ENCODE results near the gene PPM1A. TPM values are rescaled to one million over a fixed set of nuclear protein-coding genes. Genes with fewer than 3 reads are reported as not detected.

The PPM1A gene
- total RNA-seq, 1 experiment from 2014 or later: 69.3 TPM

- intact Hi-C loops (cut with micrococcal nuclease): no loop called here
- no TSS peak for BruUV-seq (replicated peaks)
- H3K9me3 ChIP-seq (ENCODE audit: low read length): no peaks in the 10 kb centered on the region
- no peak overlapping the region for H2AFZ ChIP-seq (ENCODE audit: low read length)
- no peaks in the 10 kb centered on the region for H4K20me1 ChIP-seq (ENCODE audit: low read length)
- TF ChIP-seq CTCF (conservative IDR thresholded peaks at IDR 0.05; ENCODE audit: low read depth, low read length) (no peak), EZH2 (IDR thresholded peaks at IDR 0.05; ENCODE audit: low read length, unreplicated experiment) (no peak), EZH2phosphoT487 (IDR thresholded peaks at IDR 0.05; ENCODE audit: borderline replicate concordance, low read length) (no peak)
- no peaks in the 10 kb centered on the region for H3F3A ChIP-seq (ENCODE audit: low read length, unreplicated experiment)
- H3K4me3 ChIP-seq (ENCODE audit: low read length): no peak overlapping the region
- H3K27ac ChIP-seq (ENCODE audit: low read length): no peak overlapping the region
- ChIA-PET CTCF (no interaction called here), POLR2A (ENCODE audit: unreplicated experiment) (no interaction called here)
- no peak for ATAC-seq
- DNase-seq: no peak
- H3K9ac ChIP-seq (ENCODE audit: low read length): no peak overlapping the region
- H3K4me1 ChIP-seq (ENCODE audit: insufficient read depth, low read length): peaks cover 9% of the 10 kb centered on the region
- H3K79me2 ChIP-seq (ENCODE audit: low read length): no peaks in the 10 kb centered on the region
- 0 out of 2 replicates have a peak, but pooled peaks cover 3% of the 10 kb centered on the region for H3K9me2 ChIP-seq (replicated peaks; ENCODE audit: low read length)
- H3K36me3 ChIP-seq (ENCODE audit: low read depth, low read length): no peaks in the 10 kb centered on the region
- H3K4me2 ChIP-seq (ENCODE audit: low read length): no peak overlapping the region
- H3K27me3 ChIP-seq (ENCODE audit: low read length): no peaks in the 10 kb centered on the region
These were observed 22.7 kb upstream of the PPM1A start for GRCh38 chr14:60226298-60226697.

GRCh38 chr14:60227291-60227690, 21.7 kb upstream of the PPM1A start:
- BruUV-seq (replicated peaks): no TSS peak
- ATAC-seq (no peak), DNase-seq (no peak)
- peaks cover 9% of the 10 kb centered on the region for H3K4me1 ChIP-seq (ENCODE audit: insufficient read depth, low read length)
- H3K27ac ChIP-seq (ENCODE audit: low read length): no peak overlapping the region
- intact Hi-C loops (cut with micrococcal nuclease): no loop called here
- H3K9me2 ChIP-seq (replicated peaks; ENCODE audit: low read length): 0 out of 2 replicates have a peak, but pooled peaks cover 3% of the 10 kb centered on the region
- H2AFZ ChIP-seq (ENCODE audit: low read length): no peak overlapping the region
- no peak for TF ChIP-seq CTCF (conservative IDR thresholded peaks at IDR 0.05; ENCODE audit: low read depth, low read length)
- no peak for TF ChIP-seq EZH2phosphoT487 (IDR thresholded peaks at IDR 0.05; ENCODE audit: borderline replicate concordance, low read length)
- TF ChIP-seq EZH2 (IDR thresholded peaks at IDR 0.05; ENCODE audit: low read length, unreplicated experiment): no peak
- ChIA-PET POLR2A (ENCODE audit: unreplicated experiment) (no interaction called here), CTCF (no interaction called here)
- no peaks in the 10 kb centered on the region for H3F3A ChIP-seq (ENCODE audit: low read length, unreplicated experiment)
- H3K9me3 ChIP-seq (ENCODE audit: low read length): peaks cover 4% of the 10 kb centered on the region
- no peak overlapping the region for H3K4me2 ChIP-seq (ENCODE audit: low read length)
- H3K9ac ChIP-seq (ENCODE audit: low read length): no peak overlapping the region
- H3K27me3 ChIP-seq (ENCODE audit: low read length): 0 out of 2 replicates have a peak, but pooled peaks cover 4% of the 10 kb centered on the region
- no peaks in the 10 kb centered on the region for H4K20me1 ChIP-seq (ENCODE audit: low read length)
- H3K36me3 ChIP-seq (ENCODE audit: low read depth, low read length): no peaks in the 10 kb centered on the region
- H3K79me2 ChIP-seq (ENCODE audit: low read length): no peaks in the 10 kb centered on the region
- H3K4me3 ChIP-seq (ENCODE audit: low read length): no peak overlapping the region

- H3K36me3 ChIP-seq (ENCODE audit: low read depth, low read length): no peaks in the 10 kb centered on the region
- peaks cover 8% of the 10 kb centered on the region for H3K9me3 ChIP-seq (ENCODE audit: low read length)
- ChIA-PET POLR2A (ENCODE audit: unreplicated experiment) (interaction anchor here (0.6 kb wide), 1 partner anchor 19 kb away, joined by 3 read pairs; the partner anchor contains the start of gene PPM1A), CTCF (no interaction called here)
- DNase-seq (no peak), ATAC-seq (no peak)
- no peaks in the 10 kb centered on the region for H3K4me1 ChIP-seq (ENCODE audit: insufficient read depth, low read length)
- H3K9me2 ChIP-seq (replicated peaks; ENCODE audit: low read length): 0 out of 2 replicates have a peak, but pooled peaks cover 3% of the 10 kb centered on the region
- BruUV-seq (replicated peaks): no TSS peak
- H3K27me3 ChIP-seq (ENCODE audit: low read length): 0 out of 2 replicates have a peak, but pooled peaks cover 4% of the 10 kb centered on the region
- no peaks in the 10 kb centered on the region for H4K20me1 ChIP-seq (ENCODE audit: low read length)
- no peaks in the 10 kb centered on the region for H3K79me2 ChIP-seq (ENCODE audit: low read length)
- intact Hi-C loops (cut with micrococcal nuclease): no loop called here
- no peak overlapping the region for H2AFZ ChIP-seq (ENCODE audit: low read length)
- TF ChIP-seq CTCF (conservative IDR thresholded peaks at IDR 0.05; ENCODE audit: low read depth, low read length): no peak
- TF ChIP-seq EZH2 (IDR thresholded peaks at IDR 0.05; ENCODE audit: low read length, unreplicated experiment): no peak
- no peak for TF ChIP-seq EZH2phosphoT487 (IDR thresholded peaks at IDR 0.05; ENCODE audit: borderline replicate concordance, low read length)
- H3K4me3 ChIP-seq (ENCODE audit: low read length): no peak overlapping the region
- no peak overlapping the region for H3K9ac ChIP-seq (ENCODE audit: low read length)
- no peak overlapping the region for H3K4me2 ChIP-seq (ENCODE audit: low read length)
- no peak overlapping the region for H3K27ac ChIP-seq (ENCODE audit: low read length)
- no peaks in the 10 kb centered on the region for H3F3A ChIP-seq (ENCODE audit: low read length, unreplicated experiment)
These were observed 19.4 kb upstream of the PPM1A start for GRCh38 chr14:60229614-60230013.

Measured in PC-3 (cell line).